ENCODE data around the gene LRRC27. TPM values are rescaled to one million over a fixed set of nuclear protein-coding genes. Genes with fewer than 3 reads are reported as not detected.
A peak's percentile ranks its signal among the peaks of the same experiment; 100 is the strongest.

The LRRC27 gene
- total RNA-seq, 1 donor, result 13.4 TPM

- H3K27me3 ChIP-seq (ENCODE audit: insufficient read depth, low read length), result no peaks in the 10 kb centered on the region
- no peak overlapping the region for H2AFZ ChIP-seq (ENCODE audit: low read length)
- no peaks in the 10 kb centered on the region for H3K9me3 ChIP-seq (ENCODE audit: low read depth, low read length)
- H3K79me2 ChIP-seq (ENCODE audit: insufficient read depth, low read length), result no peaks in the 10 kb centered on the region
- no peak for TF ChIP-seq CTCF (IDR thresholded peaks at IDR 0.05; ENCODE audit: extremely low read depth, low read depth, low read length)
- no peak overlapping the region for H3K27ac ChIP-seq (ENCODE audit: low read depth, low read length)
- peak; percentile 89 for DNase-seq (ENCODE audit: insufficient read length, low spot score, missing footprints)
- H3K4me3 ChIP-seq (ENCODE audit: insufficient read depth, low read length), result no peak overlapping the region
- H3K4me1 ChIP-seq (ENCODE audit: insufficient read depth, low read length), result no peaks in the 10 kb centered on the region
- no peak overlapping the region for H3K4me2 ChIP-seq (ENCODE audit: insufficient read depth, low read length)
- H3K36me3 ChIP-seq (ENCODE audit: insufficient read depth, low read length), result no peaks in the 10 kb centered on the region
- H4K20me1 ChIP-seq (ENCODE audit: insufficient read depth, low read length), result no peaks in the 10 kb centered on the region
These were observed 27.5 kb downstream of the LRRC27 start for GRCh38 chr10:132359305-132360040.

- DNase-seq (ENCODE audit: insufficient read length, low spot score, missing footprints), result peak; percentile 89
- Histone ChIP-seq H3K4me3 (ENCODE audit: insufficient read depth, low read length) (no peak overlapping the region), H3K4me1 (ENCODE audit: insufficient read depth, low read length) (no peaks in the 10 kb centered on the region), H3K4me2 (ENCODE audit: insufficient read depth, low read length) (no peak overlapping the region), H4K20me1 (ENCODE audit: insufficient read depth, low read length) (no peaks in the 10 kb centered on the region), H3K79me2 (ENCODE audit: insufficient read depth, low read length) (no peaks in the 10 kb centered on the region), H3K36me3 (ENCODE audit: insufficient read depth, low read length) (no peaks in the 10 kb centered on the region), H3K27ac (ENCODE audit: low read depth, low read length) (no peak overlapping the region), H3K27me3 (ENCODE audit: insufficient read depth, low read length) (no peaks in the 10 kb centered on the region), H2AFZ (ENCODE audit: low read length) (no peak overlapping the region), H3K9me3 (ENCODE audit: low read depth, low read length) (no peaks in the 10 kb centered on the region)
- peak; percentile 50 for TF ChIP-seq CTCF (IDR thresholded peaks at IDR 0.05; ENCODE audit: extremely low read depth, low read depth, low read length)
These were observed 28.9 kb downstream of the LRRC27 start for GRCh38 chr10:132360766-132361447.

- no peaks in the 10 kb centered on the region for H3K4me1 ChIP-seq (ENCODE audit: insufficient read depth, low read length)
- no peak overlapping the region for H3K4me3 ChIP-seq (ENCODE audit: insufficient read depth, low read length)
- no peak overlapping the region for H2AFZ ChIP-seq (ENCODE audit: low read length)
- H3K9me3 ChIP-seq (ENCODE audit: low read depth, low read length), result no peaks in the 10 kb centered on the region
- peak; percentile 71 for DNase-seq (ENCODE audit: insufficient read length, low spot score, missing footprints)
- H3K27me3 ChIP-seq (ENCODE audit: insufficient read depth, low read length), result no peaks in the 10 kb centered on the region
- H3K79me2 ChIP-seq (ENCODE audit: insufficient read depth, low read length), result no peaks in the 10 kb centered on the region
- no peak overlapping the region for H3K4me2 ChIP-seq (ENCODE audit: insufficient read depth, low read length)
- H3K36me3 ChIP-seq (ENCODE audit: insufficient read depth, low read length), result no peaks in the 10 kb centered on the region
- no peak overlapping the region for H3K27ac ChIP-seq (ENCODE audit: low read depth, low read length)
- H4K20me1 ChIP-seq (ENCODE audit: insufficient read depth, low read length), result no peaks in the 10 kb centered on the region
- no peak for TF ChIP-seq CTCF (IDR thresholded peaks at IDR 0.05; ENCODE audit: extremely low read depth, low read depth, low read length)
These were observed 29.6 kb downstream of the LRRC27 start for GRCh38 chr10:132361581-132362101.

- H3K4me1 ChIP-seq (ENCODE audit: insufficient read depth, low read length), result no peaks in the 10 kb centered on the region
- H3K27ac ChIP-seq (ENCODE audit: low read depth, low read length), result no peak overlapping the region
- H2AFZ ChIP-seq (ENCODE audit: low read length), result no peak overlapping the region
- H3K36me3 ChIP-seq (ENCODE audit: insufficient read depth, low read length), result no peaks in the 10 kb centered on the region
- H3K4me2 ChIP-seq (ENCODE audit: insufficient read depth, low read length), result no peak overlapping the region
- H3K4me3 ChIP-seq (ENCODE audit: insufficient read depth, low read length), result no peak overlapping the region
- DNase-seq (ENCODE audit: insufficient read length, low spot score, missing footprints), result peak; percentile 72
- TF ChIP-seq CTCF (IDR thresholded peaks at IDR 0.05; ENCODE audit: extremely low read depth, low read depth, low read length), result no peak
- no peaks in the 10 kb centered on the region for H4K20me1 ChIP-seq (ENCODE audit: insufficient read depth, low read length)
- H3K79me2 ChIP-seq (ENCODE audit: insufficient read depth, low read length), result no peaks in the 10 kb centered on the region
- H3K9me3 ChIP-seq (ENCODE audit: low read depth, low read length), result no peaks in the 10 kb centered on the region
- no peaks in the 10 kb centered on the region for H3K27me3 ChIP-seq (ENCODE audit: insufficient read depth, low read length)
These were observed 30.2 kb downstream of the LRRC27 start for GRCh38 chr10:132362151-132362611.

All from osteoblast (primary cell).